AG10803 (cell line): ENCODE measurements around the gene SPATS2L.

Experiments used
- DNase-seq: peaks from one replicate; pipeline ENCODE4 v3.0.0; 2010; ENCODE audit warnings: low read depth
- H3K4me3 ChIP-seq: 2 replicates; pipeline ENCODE4 v1.5.1; 2011; ENCODE audit warnings: mild to moderate bottlenecking, low read length, control low read depth
- TF ChIP-seq, protein P1 (sequence below): conservative IDR thresholded peaks from 2 replicates; pipeline ENCODE4 v1.5.1; 2011; ENCODE audit warnings: mild to moderate bottlenecking, low read length, control low read depth, inconsistent platforms

The SPATS2L gene

GRCh38 chr2:200455958-200456421 is 149.5 kb downstream of the SPATS2L start:
- no peak for DNase-seq
- TF ChIP-seq, protein P1, sequence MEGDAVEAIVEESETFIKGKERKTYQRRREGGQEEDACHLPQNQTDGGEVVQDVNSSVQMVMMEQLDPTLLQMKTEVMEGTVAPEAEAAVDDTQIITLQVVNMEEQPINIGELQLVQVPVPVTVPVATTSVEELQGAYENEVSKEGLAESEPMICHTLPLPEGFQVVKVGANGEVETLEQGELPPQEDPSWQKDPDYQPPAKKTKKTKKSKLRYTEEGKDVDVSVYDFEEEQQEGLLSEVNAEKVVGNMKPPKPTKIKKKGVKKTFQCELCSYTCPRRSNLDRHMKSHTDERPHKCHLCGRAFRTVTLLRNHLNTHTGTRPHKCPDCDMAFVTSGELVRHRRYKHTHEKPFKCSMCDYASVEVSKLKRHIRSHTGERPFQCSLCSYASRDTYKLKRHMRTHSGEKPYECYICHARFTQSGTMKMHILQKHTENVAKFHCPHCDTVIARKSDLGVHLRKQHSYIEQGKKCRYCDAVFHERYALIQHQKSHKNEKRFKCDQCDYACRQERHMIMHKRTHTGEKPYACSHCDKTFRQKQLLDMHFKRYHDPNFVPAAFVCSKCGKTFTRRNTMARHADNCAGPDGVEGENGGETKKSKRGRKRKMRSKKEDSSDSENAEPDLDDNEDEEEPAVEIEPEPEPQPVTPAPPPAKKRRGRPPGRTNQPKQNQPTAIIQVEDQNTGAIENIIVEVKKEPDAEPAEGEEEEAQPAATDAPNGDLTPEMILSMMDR: no peak
- no peak overlapping the region for H3K4me3 ChIP-seq

GRCh38 chr2:200456567-200456966 is 150.1 kb downstream of the SPATS2L start:
- TF ChIP-seq, protein P1: no peak
- no peak for DNase-seq
- no peak overlapping the region for H3K4me3 ChIP-seq

- TF ChIP-seq, protein P1: no peak
- DNase-seq: no peak
- H3K4me3 ChIP-seq: no peak overlapping the region
These were observed 152.6 kb downstream of the SPATS2L start for GRCh38 chr2:200459101-200459500.

- TF ChIP-seq, protein P1: no peak
- no peak overlapping the region for H3K4me3 ChIP-seq
- no peak for DNase-seq
These were observed 155.6 kb downstream of the SPATS2L start for GRCh38 chr2:200461846-200462710.

GRCh38 chr2:200463452-200463851 is 157.0 kb downstream of the SPATS2L start:
- DNase-seq: no peak
- TF ChIP-seq, protein P1: no peak
- no peak overlapping the region for H3K4me3 ChIP-seq

GRCh38 chr2:200466425-200467418 is 160.2 kb downstream of the SPATS2L start:
- TF ChIP-seq, protein P1: no peak
- DNase-seq: peak; percentile 73
- H3K4me3 ChIP-seq: no peak overlapping the region
